Umbilical cord (tissue), 2 donors: Measurements from ENCODE around the gene PPM1J. TPM values are rescaled to one million over a fixed set of nuclear protein-coding genes. Genes with fewer than 3 reads are reported as not detected.
A peak's percentile ranks its signal among the peaks of the same experiment; 100 is the strongest.

Source experiments
- DNase-seq: peaks from one replicate; pipeline ENCODE4 v3.0.0-alpha.2; 2015; ENCODE audit warnings: low spot score
- total RNA-seq: library from RNA; depleted of rRNA; stranded (reverse); fragments of >200 nt; gene quantifications from one replicate; pipeline ENCODE4 v1.2.3, GENCODE V29; 2014; ENCODE audit warnings: low replicate concordance; ENCODE audit not compliant: insufficient read depth

PPM1J gene
- total RNA-seq, 1 donor from 2014 or later: not detected

DNA sequence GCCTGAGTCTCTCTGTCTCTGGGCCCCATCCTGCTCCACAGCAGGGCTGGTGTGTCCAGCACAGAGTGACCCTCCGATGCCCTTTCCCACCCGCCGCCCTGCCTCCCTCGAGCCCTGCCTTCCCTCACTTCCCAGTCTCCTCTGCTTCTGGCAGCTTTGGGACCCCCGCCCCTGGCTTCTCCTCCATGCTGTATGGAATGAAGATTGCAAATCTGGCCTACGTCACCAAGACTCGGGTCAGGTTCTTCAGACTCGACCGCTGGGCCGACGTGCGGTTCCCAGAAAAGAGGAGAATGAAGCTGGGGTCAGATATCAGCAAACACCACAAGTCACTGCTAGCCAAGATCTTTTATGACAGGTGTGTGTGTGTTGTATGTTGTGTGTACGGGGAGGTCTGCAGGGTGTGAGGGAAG is 26.3 kb downstream of the PPM1J start:
- no peak for DNase-seq

DNA sequence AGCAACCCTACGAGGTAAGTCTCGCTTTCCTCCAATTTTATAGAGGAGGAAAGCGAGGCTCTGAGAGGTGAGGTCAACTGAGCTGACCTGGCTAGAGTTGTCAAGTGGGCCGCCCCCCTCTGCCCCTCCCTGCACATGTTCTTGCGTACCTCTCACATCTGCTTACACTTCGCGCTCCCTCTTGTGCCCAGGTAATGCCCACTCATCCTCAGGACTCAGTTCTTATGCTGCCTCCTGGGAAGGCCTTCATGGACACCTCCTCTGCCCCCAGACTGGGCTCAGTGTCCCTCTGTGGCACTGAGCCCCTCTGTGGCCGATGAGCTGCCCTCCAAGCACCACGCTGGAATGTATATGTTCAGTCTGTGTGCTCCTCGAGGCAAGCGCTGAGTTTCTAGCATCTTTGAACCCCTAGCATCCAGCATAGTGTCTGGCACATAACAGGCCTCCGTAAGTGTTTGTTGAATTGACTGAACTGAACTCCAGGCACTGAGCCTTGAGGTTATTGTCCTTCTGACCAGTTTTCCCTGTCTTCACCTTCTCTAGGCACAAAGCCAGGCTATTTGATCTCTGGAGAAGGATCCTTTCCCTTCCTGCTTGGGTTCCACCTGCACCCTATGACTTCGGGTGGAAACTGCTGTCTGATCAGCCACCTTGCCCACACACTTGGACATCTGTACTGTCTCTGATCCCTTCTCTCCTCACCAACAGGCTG is 27.2 kb downstream of the PPM1J start:
- no peak for DNase-seq

DNA sequence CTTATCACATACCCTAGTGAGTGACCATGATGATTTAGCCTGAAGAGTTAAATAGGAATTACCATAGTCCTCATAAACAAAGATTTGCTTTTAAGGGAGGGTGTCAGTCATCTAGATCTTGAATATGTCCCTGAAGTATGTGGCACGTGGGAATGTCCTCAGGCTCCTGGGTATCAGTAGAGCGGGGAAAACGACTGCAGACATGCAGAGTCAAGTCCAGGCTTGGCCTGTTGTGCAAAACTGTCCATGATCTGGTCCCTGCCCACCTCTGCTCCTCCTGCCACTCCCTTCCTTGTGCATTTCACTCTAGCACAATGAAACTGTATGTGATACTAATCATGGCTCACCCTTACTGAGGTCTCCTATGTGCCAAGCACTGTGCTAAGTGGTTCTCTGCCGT is 27.8 kb downstream of the PPM1J start:
- peak; percentile 75 for DNase-seq

DNA sequence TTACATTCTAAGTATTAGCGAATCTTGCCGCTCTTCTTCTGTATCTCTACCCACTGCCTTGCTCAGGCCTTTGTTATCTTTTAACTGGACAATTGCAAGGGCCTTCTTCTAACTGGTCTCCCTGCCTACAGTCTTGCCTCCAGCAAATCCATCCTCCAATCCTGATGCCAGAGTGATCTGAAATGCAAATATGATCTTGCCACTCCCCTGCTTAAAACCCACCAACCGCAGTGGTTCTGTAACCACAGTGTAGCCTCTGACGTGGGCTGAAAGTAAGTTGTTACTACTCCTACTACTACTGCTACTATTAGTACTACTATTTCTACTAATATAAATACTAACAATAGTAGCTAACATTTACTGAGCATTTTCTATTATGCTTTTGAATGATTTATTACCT is 28.3 kb downstream of the PPM1J start:
- DNase-seq: no peak

DNA sequence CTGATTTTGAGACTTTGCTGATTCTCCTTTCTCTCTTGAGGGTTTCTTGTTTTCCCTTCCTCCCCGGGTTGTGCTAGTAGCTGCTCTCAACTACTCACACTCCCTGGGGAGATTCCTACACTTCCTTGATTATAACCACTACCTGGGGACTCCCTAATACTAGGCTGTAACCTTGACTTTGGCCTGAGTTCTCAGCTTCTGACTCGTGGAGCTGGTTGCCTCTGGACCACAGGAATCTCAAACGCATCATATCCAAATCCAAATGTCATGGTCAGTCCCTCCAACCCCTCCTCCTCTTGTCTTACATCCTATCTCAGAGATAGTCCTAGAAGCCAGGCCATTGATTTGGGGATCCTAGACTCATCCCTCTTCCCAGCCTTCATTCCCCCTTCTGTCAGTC is 28.7 kb downstream of the PPM1J start:
- no peak for DNase-seq

DNA sequence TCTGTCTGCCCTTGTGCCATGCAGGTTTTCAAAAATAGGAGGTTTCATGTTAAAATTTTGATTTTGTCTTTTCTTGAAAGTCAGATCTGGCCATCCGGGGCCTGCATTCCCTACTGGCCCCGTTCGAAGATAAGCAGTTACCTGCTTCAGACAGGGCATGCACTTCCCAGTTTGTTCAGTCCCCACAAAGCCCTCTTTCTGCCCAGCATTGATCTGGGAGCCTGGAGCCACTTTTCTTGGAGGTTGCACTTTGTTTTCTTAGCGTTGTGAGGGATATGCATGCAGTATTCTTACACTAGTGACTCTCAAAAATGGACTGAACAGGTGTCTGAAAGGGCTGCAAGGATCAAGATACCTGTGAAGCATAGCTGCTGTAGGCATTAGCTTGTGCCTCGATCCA is 29.2 kb downstream of the PPM1J start:
- no peak for DNase-seq

DNA sequence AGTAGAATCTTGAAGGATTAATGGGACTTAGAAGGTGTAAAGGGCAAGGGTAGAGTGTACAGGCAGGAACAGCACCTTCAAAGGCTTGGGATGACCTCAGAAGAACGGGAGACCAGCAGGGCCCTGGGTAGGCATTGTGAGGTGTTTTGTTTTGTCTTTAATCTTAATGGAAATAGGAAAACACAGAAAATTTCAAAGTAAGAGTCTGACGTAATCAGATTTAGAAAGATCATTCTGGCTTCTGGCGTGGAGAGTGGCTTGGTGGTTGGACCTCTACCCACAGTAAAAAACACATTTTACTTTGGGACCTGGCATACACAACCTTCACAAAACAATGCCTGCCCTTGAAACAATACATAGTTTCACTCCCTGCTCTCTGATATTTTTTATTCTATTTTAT is 36.5 kb downstream of the PPM1J start:
- DNase-seq: no peak

DNA sequence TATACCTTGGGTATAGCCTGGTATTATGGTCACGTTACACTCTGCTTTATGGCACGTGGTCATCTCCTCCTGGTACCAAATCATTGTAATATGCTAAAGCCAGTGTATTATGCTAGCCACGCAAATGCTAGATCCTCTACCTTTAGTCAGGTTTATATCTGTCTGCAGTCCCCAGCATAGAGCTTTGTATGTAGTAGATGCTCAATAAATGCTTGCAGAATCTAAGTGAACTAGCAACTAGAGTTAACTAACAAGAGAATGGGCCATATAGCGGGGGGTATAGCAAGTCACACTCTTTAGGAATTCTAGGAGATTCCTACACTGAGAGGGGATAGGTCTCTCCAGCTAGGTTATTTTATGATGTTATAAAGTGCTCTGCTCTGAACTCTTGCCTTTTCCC is 37.6 kb downstream of the PPM1J start:
- DNase-seq: no peak

DNA sequence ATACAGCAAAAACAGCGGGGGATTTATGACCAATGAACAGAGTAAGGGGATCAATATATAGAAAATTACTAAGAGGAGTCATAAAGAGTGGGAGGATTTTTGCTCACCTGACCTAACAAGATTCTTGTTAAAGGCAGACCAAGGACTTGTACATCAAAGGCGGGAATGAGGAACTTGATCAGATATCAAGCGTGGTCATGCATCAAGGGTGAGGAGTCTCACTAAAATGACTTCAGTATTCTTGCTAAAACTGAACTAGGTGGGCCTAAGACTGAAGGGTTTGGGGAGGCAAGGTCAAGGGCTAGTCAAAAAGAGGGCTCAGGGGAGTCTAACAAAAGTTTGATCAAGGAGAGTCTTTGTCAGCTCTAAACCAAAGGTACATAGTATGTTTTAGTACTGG is 38.6 kb downstream of the PPM1J start:
- no peak for DNase-seq

DNA sequence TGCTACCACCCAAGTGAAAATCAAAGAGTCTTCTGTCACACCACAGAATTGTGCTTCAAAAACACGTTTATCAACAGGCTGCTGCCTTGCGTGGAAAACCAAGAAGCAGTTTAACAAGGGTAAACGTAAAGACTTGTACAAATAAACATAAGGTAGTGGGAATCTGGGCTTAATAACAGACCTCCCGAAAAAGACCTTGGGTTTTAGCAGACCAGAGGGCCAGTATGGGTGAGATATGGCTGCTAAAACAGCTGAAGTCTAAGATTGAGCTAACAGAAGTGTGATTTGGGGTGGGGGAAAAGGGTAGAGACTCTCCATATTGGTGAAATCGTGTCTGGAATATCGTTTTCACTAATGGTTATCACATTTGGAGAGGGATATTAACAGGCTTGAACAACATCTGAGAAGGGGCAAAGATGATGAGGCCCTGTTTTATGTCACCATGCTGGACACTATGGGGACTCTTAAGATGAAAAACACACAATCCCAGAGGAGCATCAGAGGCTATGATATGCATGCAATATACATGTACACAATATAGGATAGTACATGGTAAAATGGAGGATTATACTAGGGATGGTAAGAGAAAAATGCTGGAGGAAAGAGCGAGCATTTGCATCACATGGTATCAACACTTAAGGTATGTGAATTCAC is 39.3 kb downstream of the PPM1J start:
- no peak for DNase-seq

DNA sequence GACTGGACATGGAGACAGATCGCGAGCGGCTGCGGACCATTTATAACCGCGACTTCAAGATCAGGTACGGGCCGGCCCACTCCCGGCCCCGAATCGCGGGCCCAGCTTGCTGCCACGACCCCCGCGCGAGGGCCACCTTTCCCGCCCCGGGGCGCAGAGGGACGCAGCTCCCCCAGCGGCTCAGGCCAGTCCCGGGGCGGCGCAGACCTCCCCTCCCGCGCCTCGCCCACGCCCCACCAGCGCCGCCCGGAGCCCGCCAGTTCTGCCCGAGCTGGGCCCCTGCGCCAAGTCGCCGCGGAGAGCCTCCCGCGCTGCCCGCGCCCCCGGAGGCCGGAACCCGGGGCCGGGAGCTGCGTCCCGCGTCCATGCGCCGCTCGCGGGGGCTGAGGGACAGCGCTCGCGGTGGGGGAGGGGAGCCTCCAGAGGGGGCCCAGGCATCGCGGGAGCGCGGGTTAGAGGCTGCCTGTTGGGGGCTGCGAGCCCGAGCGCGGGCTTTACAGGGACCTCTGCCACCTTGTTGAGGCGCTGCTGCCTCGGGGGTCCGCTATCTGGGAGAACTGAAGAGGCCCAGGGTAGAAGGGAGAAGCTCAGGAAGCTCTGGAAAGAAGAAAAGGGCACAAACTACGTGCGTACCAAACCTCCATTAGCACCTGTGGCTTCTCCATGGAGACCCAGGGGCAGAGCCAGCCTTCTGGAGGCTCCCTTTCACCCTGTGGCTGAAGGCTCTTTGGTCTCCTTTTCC is 40.0 kb downstream of the PPM1J start:
- peak; percentile 62 for DNase-seq

DNA sequence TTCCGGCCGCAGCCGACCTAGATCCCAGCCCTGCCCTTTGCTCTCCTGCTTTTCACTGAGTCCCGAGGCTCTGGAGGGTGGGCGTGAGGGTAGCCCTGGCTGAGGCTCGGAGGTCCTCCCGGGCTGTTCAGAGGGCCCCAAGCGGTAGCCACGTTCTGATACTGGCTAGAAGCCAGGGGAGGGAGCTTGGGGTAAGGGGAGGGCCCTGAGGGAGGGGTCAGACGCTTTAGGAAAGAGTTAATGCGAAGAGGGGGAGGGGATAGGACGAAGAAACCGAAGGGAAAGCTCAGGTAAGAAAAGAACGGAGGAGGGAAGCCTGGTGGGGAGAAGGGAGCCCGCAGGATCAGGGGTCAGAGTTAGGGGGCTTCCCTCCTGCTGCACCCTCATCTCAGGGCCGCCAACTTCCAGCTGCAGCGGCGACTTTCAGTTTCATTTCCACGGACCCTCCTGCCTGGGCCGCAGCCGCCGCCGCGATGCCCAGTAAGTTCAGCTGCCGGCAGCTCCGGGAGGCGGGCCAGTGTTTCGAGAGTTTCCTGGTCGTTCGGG is 40.6 kb downstream of the PPM1J start, which contains the start of gene MOV10:
Gene MOV10, plus strand, starts transcription at position 220 of the 546 bp plus-strand sequence. Its CDS starts 254 bp downstream, at position 474.
- peak; percentile 86 for DNase-seq

DNA sequence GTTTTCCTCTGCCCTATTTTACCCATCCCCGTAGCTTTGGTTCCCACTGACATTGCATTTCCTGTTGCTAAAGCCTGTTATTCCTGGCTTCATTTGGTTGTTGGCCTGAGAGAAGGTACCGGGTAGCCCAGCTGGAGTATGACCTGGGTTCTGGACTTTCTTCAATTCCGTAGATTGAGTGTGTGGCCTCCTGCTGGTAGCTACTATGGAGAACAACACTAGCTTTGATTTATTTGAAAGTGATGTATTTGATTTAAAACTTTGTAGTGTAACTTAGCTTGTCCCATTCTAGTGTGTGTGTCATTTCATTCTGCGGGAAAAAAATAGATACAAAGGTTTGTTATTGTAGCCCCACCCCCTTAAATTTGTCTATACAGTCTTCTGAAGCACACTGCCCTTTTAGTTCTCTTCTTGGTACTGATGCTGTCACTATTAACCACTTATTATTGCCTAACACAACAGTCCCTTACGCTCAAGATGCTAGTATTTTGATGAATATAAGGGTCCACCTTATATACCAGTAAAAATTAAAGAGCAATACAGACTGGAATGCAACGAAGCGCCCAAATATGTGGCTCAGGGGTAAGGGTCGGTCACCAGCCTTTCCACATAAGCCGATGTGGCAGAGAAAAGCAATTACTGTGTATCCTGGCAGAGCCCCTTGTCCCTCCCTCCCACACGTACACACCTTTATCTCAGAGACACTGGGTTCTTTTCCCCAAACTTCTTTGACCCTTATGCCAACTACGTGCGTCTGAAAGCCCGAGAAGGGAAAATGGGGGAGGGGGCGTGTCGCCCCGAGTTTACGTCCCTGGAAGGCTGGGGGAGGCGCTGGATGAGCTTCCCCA is 41.3 kb downstream of the PPM1J start:
- peak; percentile 56 for DNase-seq

DNA sequence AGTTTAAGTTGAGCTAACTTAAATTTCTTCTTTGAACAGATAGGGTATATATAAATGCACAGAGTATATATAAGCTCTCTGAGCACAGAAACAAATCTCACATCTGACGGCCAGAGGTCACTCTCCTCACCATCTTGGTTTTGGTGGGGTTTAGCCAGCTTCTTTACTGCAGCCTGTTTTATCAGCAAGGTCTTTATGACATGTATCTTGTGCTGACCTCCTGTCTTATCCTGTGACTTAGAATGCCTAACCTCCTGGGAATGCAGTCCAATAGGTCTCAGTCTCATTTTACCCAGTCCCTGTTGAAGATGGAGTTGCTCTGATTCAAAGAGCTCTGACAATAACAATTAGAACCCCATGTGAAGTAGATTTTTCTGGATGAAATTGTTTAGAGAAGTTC is 42.3 kb downstream of the PPM1J start:
- no peak for DNase-seq

DNA sequence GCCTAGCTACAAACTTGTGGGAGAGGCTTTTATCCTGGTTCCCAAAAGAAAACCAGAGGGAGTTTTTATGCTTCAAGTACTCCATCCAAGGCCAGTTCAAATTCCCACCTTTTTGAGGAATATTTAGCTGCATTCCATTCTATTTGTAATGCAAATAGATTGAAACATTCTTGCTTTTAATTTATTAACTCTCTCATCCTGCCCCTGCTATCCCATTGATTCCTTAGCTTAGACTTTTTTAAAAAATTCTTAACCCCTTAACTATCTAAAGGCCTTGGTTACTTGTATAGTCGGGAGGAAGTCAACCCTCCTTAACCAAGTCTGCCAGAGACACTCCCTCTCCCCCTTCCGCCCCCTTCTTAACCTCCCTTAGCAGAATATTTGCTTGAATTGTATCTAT is 43.1 kb downstream of the PPM1J start:
- no peak for DNase-seq

DNA sequence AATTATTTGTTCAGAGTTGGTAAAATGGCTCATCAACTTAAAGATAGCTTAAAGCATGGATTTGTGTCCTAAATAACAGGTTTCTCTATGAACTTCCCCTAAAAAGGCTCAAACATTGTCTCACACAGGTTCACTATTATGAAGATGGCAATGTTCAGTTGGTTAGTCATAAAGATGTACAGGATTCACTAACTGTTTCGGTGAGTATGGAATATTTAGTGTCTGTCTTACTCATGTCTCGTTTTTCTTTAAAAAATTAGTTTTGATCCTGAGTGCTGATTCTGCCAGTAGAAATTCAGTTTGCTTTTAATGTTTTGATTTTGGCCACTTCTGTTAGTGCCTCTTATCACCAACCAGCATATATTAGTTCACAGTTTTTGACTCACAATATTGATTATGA is 48.2 kb downstream of the PPM1J start:
- no peak for DNase-seq

DNA sequence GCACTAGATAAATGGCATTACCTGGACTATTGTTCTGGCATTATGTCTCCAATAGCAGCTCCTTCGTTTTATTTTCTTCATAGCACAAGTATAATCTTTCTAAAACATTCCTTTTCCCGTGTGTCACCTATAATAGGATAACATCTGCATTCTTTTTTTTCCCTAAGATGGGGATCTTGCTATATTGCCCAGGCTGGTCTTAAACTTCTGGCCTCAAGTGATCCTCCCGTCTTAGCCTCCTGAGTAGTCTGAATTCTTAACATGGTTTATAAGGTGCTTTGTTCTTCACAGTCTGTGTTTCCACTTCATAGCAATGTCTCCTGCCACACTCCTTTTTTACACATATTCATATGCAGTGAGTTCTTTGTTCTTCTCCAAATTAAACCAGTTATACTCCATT is 49.3 kb downstream of the PPM1J start:
- DNase-seq: no peak
